ENCODE data around the gene LIMS1.
"Not testable (repeated sequence)": the region's sequence is repeated elsewhere in the genome, so short reads cannot be mapped to it uniquely, and the experiment has no call there.

LIMS1 gene

DNA sequence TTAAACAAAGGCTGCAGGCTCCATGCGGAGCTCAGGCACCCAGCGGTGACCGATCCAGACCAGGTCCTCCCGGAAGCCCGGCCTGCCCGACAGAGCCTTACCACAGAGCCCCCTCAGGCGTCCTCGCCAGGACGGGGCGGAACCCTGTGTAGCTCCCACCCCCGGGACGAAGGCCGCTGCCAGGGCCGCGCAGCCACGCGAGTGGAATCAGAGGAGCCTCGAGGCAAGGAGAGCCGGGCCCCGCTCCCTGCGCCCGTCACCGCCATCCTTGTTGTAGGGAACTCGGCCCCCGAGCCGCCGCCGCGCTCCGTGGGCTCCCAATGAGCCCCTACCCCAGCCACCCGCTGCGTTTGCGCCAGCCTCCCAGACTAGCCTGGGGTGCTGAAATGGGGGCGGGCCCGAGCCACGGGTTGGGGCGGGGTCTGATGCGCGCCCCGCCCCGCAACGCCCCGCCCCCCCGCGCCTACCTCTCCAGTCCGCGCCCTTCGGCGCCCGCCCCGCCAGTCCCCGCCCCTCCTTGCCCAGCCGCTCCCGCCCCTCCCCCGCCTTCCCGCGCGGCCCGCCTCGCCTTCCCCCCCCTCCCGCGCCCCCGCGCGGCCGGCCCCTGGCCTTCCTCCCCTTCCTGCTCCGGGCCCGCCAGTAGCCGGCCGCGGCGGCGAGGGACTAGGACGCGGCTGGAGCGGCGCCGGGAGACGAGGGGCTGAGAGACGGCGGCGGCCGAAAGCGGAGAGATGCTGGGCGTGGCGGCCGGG, at the start of gene LIMS1:
Gene LIMS1, plus strand, starts transcription at position 639 of the 752 bp plus-strand sequence. Its CDS starts 93 bp downstream, at position 732.
- ATAC-seq, result peak; percentile 90 to 93

- ATAC-seq, result no peak
These were observed 49.0 kb upstream of the LIMS1 start for GRCh38 chr2:108485253-108485652.

GRCh38 chr2:108490506-108491122, 43.7 kb upstream of the LIMS1 start:
- no peak for ATAC-seq

- ATAC-seq, result no peak
These were observed 42.4 kb upstream of the LIMS1 start for GRCh38 chr2:108491848-108492247.

DNA sequence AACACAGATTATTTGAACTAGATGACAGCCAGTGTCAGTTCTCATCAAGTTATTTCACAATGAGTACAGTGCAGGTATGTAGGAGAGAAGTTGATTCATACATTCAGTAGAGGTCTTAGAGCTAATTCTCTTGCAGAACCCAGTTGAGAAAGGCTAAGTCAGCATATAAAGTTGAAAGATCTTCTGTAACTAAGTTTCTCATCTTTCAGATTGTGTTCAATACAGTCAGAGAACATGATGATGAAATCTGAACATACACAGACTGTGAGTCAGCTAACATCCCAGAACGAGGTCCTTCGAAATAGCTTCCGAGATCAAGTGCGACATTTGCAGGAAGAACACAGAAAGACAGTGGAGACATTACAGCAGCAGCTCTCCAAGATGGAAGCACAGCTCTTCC, 41.9 kb upstream of the LIMS1 start:
- no peak for ATAC-seq

DNA sequence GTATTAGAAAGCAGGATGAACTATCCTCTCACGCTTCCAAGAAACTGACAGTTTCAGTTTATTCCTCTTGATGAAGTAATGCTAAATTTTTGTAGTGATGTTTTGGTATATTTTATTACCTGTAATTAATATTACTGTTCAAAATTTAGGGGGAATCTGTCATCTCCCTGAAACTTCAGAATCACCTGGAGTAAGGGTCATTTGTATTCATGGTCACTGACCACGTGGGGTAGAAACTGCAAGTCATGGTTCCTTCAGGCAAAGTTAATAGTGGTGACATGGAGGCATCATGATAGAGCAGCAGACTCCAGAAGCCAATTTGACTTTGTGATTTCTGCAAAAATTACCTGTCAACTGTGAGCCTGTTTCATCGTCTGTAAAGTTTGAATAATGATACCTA, 38.1 kb upstream of the LIMS1 start:
- ATAC-seq, result not testable (repeated sequence)

DNA sequence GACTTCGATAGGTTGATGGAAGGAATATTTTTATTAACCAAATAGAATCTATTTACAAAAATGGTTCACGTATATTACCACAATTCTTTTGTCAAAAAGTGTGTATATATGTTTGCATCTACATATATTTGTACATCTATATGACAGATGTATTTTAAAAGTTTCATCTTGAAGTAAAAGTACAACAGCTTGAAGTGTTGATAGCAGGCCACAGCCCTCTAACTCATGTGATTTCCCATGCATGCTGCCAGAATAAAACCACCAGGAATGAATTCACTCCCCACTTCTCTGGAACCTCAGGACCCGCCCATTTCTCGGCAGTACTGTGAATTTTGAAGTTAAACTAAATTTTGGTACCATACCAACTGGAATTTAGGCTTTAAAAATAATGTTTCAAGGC, 26.6 kb upstream of the LIMS1 start:
- ATAC-seq, result not testable (repeated sequence)

- ATAC-seq, result not testable (repeated sequence)
These were observed 21.8 kb upstream of the LIMS1 start for GRCh38 chr2:108512431-108512830.

DNA sequence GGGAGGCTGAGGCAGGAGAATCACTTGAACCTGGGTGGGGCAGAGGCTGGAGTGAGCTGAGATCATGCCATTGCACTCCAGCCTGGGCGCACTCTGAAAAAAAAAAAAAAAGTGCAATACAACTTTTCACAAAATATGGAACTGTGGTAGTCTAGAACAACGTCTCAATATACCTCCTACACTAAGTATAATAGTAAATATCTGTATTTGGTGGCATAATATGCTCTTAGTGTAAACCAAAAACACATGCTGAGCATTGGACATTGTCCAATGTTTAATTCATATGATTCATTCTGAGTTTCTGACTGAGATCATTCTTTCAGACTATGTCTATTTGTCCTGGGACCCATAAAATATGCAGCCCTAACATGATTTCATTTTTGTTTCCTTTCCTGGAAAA, 19.8 kb upstream of the LIMS1 start:
- not testable (repeated sequence) for ATAC-seq

DNA sequence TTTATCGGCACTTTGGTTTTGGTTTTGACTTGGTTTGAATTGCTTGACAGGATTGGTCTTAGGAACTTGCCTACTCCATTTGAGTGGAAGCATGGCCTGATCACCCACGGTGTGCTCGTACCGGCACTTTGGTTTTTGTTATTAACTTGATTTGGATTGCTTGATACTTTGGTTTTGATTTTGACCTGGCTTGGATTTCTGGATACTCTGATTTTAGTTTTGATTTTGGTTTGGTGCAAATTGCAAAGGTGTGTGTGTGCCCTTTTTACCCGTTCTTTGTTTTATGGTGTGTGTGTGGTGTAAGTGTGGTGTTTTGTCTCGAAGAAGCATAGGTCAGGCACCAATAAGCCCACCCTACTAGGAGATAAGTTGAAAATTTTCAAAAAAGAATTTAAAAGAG, 9.6 kb upstream of the LIMS1 start:
- ATAC-seq, result not testable (repeated sequence)

- ATAC-seq, result not testable (repeated sequence)
These were observed 9.0 kb upstream of the LIMS1 start for GRCh38 chr2:108525258-108525657.

DNA sequence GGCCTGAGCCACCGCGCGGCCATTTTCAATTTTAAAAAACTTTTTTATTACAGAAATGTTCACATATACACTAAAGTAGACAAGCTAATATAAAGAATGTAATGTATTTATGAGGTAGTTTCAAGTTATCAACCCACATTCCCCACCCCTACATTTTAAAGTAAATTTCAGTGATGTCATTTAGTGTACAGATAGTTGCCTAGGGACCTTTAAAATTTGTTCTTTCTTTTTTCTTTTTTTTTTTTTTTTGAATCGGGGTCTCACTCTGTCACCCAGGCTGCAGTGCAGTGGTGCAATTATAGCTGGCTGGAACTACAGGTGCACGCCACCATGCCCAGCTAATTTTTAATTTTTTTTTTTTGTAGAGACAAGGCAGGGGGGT, 2.6 kb upstream of the LIMS1 start:
- ATAC-seq, result no peak

DNA sequence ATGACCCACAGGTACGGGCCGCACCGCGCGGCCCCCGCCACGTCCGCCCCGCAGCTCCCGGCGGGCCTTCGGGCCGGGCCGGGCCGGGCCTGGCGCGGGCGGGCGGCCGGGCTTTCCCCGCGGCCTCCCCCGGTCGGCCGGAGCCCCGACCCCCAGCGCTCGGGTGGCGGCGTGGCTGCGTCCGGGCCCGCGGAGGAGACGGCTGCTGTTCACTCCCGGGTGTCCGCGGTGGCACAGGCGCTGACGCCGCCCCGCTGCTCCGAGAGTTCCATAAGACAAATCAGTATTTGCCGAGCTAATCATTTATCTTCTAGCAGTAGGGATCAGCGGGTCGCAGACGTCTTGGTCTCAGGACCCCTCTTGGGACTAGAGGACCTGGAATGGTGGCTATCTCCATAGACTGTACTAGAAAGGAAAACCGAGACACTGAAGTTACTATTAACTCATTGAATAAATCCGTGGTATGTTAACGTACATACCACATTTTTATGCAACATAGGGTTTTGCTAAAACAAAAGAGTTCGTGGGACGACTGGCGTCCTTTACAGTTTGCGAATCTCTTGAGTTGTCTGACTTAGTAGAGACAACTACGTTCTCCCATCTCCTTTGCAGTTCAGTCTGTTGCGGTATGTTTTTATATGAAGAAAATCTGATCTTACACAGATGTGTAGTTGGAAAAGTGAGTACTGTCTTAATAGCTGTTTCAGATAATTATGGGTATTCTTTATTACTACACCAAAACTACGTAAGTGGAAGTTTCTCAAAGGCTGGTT, 500 bp downstream of the LIMS1 start:
- ATAC-seq, result peak; percentile 16 to 34

DNA sequence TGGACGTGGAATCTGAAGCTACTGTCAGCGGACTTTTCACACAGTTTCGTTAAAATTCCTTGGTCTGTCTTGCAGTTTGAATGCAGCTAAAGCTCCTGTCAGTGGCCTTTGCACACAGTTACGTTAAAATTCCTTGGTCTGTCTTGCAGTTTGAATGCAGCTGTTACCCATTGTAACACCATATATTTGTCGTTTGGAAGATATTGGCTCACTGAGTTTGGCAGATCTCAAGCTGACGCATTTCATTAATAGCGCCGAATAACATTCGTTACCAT, 1.0 kb downstream of the LIMS1 start:
- no peak for ATAC-seq

DNA sequence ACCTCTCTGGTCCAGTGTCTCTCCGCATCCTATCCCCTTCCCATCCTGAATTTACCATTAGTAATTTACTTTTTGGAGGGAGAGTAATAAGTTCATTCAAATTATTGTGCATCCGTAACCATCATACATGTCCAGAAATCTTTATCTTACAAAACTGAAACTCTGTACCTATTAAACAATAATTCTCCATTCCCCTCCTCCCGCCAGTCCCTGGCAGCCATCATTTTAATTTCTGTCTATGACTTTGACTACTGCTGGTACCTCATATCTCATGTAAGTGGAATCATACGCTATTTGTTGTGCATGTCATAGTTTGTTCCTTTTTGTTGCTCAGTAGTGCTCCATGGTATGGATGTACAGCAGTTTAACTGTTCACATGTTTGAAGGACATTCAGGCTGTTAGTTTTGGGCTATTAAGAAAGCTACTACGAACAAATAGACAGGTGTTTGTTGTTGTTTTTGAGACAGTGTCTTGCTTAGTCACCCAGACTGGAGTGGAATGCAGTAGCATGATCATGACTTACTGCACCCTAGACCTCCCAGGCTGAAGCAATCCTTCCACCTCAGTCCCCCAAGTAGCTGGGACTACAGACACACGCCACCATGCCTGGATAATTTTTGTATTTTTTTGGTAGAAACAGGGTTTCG, 2.0 kb downstream of the LIMS1 start:
- no peak for ATAC-seq

- ATAC-seq, result no peak
These were observed 2.6 kb downstream of the LIMS1 start for GRCh38 chr2:108536911-108537310.

DNA sequence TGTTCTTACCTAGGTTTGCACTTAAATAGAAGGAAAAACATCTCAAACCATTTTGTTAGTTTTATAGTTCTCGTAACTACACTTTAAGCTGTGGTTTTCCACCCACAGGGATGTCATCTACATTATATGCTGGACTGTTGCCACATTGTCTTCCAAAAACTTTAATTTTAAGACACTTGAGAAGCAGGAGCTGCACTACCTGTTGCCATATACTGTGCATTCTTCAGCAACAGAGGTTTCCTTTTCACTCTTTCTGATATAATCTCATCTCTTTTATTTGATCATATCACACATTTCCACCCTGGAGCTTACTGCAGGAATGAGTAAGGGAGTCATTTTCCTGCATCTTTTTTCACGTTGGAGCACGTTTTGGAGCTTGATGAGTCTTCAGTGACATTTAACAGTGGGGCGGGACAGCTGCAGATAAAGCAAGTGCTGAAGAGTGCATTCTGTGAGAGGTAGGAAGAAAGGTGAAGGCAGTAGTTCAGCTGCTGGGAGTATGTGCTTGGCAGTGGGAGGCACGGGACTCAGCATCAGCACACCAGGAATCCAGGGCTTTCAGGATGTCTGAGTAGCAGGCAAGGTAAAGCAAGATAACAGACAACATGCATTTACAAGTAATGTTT, 3.8 kb downstream of the LIMS1 start:
- no peak for ATAC-seq

DNA sequence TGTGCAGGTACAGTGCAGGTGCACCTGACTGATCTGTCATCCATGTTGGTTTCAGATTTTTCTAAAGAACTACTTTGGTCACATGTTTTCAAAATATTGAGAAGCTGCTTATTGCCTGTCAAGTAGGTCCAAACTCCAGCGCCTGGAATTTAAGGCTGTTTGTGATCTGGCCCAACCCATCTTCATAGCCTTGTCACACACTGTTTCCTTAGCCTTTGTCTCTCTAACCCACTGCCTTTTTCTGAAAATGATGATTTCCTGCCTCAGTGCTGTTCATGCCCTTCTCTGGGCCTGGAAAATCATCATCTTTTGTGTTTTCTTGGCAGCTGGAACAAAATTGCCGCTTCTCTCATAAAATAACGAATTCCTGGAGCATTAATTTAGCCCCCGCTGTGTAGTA, 7.2 kb downstream of the LIMS1 start:
- no peak for ATAC-seq

- ATAC-seq, result no peak
These were observed 7.8 kb downstream of the LIMS1 start for GRCh38 chr2:108542071-108542470.

- no peak for ATAC-seq
These were observed 13.3 kb downstream of the LIMS1 start for GRCh38 chr2:108547606-108548005.

DNA sequence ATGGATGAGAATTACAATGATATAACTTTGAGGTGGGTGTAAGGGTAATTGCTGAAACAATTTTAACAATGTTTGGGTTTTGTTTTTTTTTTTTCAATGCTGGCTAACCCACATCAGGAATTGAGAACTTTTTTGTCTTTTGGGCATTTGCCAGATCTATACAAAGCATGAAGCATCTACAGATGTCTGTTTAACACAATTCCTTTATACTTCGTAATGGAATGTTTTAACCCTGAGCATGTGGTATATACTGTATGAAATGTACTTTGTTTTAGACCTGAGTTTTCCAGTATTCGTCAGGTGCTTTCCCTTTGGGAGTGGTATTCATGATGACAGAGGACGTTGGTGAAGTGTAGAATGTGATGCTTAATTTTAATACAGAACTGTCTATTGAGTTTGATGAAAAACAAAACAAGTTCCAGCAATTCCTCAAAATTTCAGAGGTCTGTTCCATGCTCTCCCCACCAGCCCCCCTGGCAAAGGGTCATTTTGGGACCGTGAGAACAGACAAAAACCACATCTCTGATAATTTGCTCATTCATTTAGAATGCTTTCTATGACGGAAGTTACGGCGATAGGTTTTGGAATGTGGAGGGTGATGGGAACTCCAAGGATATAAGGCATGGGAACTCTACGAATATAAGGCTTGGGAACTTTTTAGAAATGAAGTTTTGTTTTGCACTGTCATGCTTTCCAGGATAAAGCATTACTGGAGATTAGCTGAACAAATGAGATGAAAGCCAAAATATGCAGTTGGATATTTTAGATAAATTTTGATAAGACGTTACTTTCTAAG, 14.1 kb downstream of the LIMS1 start:
- ATAC-seq, result no peak

GRCh38 chr2:108552566-108552965, 18.3 kb downstream of the LIMS1 start:
- no peak for ATAC-seq

All from activated CD4-positive, CD25-positive, alpha-beta regulatory T cell treated with anti-CD3 and anti-CD28 coated beads, Interleukin-2, amount 50 U/mL, for 24 hours (primary cell).